GM19463 (cell line): ENCODE data around the gene MEMO1.

ENCODE experiments used
- ATAC-seq: cut with Tn5 transposase; IDR thresholded peaks from one replicate; pipeline ENCODE4 v1.9.1; 2021; ENCODE audit warnings: mild to moderate bottlenecking, moderate library complexity; ENCODE audit not compliant: unreplicated experiment

Gene MEMO1

GRCh38 chr2:31835450-31835849 lies 175.4 kb downstream of the MEMO1 start:
- no peak for ATAC-seq

GRCh38 chr2:31832363-31832762 lies 178.4 kb downstream of the MEMO1 start:
- ATAC-seq, result no peak

GRCh38 chr2:31831585-31831984 lies 179.2 kb downstream of the MEMO1 start:
- no peak for ATAC-seq

- ATAC-seq, result no peak
Observed at GRCh38 chr2:31828891-31829290, 181.9 kb downstream of the MEMO1 start.

GRCh38 chr2:31823558-31823957 lies 187.2 kb downstream of the MEMO1 start:
- ATAC-seq, result no peak

GRCh38 chr2:31822587-31822986 lies 188.2 kb downstream of the MEMO1 start:
- no peak for ATAC-seq
